BE2C (cell line): ENCODE measurements around the gene HOXB6.

Experiments used
- DNase-seq: peaks from one replicate; pipeline ENCODE4 v3.0.0-alpha.2; 2020
- H3K27me3 ChIP-seq: fragments of 250-450 bp; sonication (Bioruptor Pico); 2 replicates; pipeline ENCODE4 v1.5.1; 2020; ENCODE audit warnings: mild to moderate bottlenecking
- H3K36me3 ChIP-seq: fragments of 250-450 bp; sonication (Bioruptor Pico); 2 replicates; pipeline ENCODE4 v1.5.1; 2020; ENCODE audit warnings: mild to moderate bottlenecking
- H3K4me1 ChIP-seq: fragments of 250-450 bp; sonication (Bioruptor Pico); 2 replicates; pipeline ENCODE4 v1.5.1; 2020
- H3K4me3 ChIP-seq: 2 replicates; pipeline ENCODE4 v1.5.1; 2011; ENCODE audit warnings: low read depth, low read length
- H3K9me3 ChIP-seq: fragments of 250-450 bp; sonication (Bioruptor Pico); 2 replicates; pipeline ENCODE4 v1.5.1; 2020
- TF ChIP-seq, protein P1 (sequence below): IDR thresholded peaks from 2 replicates; pipeline ENCODE4 v1.5.1; 2012; ENCODE audit warnings: mild to moderate bottlenecking, low read depth, low read length

Gene HOXB6

GRCh38 chr17:48575066-48575582 is 29.7 kb downstream of the HOXB6 start:
- Histone ChIP-seq H3K27me3 (peaks cover 96% of the 10 kb centered on the region), H3K4me3 (no peak overlapping the region), H3K9me3 (no peaks in the 10 kb centered on the region), H3K36me3 (no peaks in the 10 kb centered on the region), H3K4me1 (no peaks in the 10 kb centered on the region)
- no peak for DNase-seq
- TF ChIP-seq, protein P1, sequence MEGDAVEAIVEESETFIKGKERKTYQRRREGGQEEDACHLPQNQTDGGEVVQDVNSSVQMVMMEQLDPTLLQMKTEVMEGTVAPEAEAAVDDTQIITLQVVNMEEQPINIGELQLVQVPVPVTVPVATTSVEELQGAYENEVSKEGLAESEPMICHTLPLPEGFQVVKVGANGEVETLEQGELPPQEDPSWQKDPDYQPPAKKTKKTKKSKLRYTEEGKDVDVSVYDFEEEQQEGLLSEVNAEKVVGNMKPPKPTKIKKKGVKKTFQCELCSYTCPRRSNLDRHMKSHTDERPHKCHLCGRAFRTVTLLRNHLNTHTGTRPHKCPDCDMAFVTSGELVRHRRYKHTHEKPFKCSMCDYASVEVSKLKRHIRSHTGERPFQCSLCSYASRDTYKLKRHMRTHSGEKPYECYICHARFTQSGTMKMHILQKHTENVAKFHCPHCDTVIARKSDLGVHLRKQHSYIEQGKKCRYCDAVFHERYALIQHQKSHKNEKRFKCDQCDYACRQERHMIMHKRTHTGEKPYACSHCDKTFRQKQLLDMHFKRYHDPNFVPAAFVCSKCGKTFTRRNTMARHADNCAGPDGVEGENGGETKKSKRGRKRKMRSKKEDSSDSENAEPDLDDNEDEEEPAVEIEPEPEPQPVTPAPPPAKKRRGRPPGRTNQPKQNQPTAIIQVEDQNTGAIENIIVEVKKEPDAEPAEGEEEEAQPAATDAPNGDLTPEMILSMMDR, result no peak

DNA sequence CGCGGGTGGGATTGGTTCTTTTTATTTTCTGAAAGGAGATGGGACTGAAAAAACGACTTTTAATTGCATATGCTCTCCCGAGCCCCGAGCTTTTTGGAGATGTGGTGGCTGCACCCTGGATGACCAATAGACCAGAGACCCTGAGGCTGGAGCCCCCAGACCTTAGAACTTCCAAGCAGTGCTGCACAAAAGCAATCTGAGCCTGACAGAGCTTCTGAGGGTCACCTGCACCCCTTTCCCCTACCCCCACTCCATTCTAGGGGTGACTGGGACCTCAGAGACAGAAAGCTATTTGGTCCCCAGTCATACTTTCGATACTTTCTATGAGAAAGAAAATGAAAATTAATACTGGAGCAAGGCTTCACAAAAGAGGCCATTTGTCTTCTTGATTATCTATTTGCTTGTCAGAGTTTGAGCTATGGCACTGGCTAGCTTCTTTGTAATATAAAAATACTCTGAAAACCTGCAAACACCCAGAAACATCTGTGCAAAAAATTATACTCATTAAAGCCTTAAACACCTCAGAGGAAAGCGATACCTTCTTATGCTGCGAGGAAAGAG is 30.2 kb downstream of the HOXB6 start:
- Histone ChIP-seq H3K4me3 (no peak overlapping the region), H3K36me3 (no peaks in the 10 kb centered on the region), H3K27me3 (peaks cover 96% of the 10 kb centered on the region), H3K4me1 (no peaks in the 10 kb centered on the region), H3K9me3 (no peaks in the 10 kb centered on the region)
- DNase-seq, result no peak
- TF ChIP-seq, protein P1, result no peak

- Histone ChIP-seq H3K27me3 (peaks cover 98% of the 10 kb centered on the region), H3K4me3 (no peak overlapping the region)
Measured at GRCh38 chr17:48571826-48572417, 32.9 kb downstream of the HOXB6 start.

DNA sequence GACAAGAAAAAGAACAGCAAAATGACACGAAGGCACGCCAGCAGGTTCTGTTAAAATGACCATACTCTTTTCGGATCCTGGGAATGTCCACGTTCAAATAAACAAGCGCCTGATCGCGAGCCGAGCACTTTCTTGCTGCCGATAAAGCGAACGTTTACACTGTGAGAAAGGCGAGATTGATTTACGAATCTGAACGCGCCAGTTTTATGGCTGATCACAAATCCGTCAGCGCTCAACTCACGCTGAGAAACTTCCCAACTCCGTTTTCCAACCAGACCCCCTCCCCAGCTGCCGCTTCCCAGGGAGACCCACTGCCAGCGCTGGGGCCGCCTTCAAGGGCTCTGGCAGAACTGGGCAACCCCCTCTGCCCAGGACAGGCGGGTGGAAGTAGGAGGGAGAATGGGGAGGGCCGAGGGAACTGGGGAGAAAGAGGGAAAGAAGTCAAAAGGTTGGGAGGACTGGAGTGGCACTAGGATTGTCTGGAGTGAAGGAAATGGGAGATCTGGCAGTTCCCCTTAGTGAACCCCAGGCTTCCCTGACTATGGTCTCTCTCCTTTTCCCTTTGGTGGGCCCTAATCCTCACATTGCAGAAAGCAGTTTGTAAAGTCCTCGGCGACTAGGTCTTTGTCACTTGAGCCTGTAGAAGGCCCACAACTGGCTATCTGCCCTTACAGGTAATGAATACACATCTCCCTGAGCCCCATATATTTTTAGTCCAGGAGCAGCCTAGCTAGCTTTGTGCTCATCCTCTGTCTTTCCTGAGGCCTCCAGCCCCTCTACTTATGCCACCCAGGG is 33.6 kb downstream of the HOXB6 start:
- no peaks in the 10 kb centered on the region for H3K9me3 ChIP-seq
- TF ChIP-seq, protein P1, result no peak
- H3K4me1 ChIP-seq, result no peaks in the 10 kb centered on the region
- peaks cover 100% of the 10 kb centered on the region for H3K27me3 ChIP-seq
- no peak for DNase-seq
- no peak overlapping the region for H3K4me3 ChIP-seq
- H3K36me3 ChIP-seq, result no peaks in the 10 kb centered on the region

More at GRCh38 chr17:48571826-48572417, 32.9 kb downstream of the HOXB6 start:
- TF ChIP-seq, protein P1, result no peak
- H3K4me1 ChIP-seq, result no peaks in the 10 kb centered on the region
- no peaks in the 10 kb centered on the region for H3K36me3 ChIP-seq
- no peaks in the 10 kb centered on the region for H3K9me3 ChIP-seq
- DNase-seq, result no peak

- H3K4me3 ChIP-seq, result no peak overlapping the region
- H3K9me3 ChIP-seq, result no peaks in the 10 kb centered on the region
- no peaks in the 10 kb centered on the region for H3K4me1 ChIP-seq
- TF ChIP-seq, protein P1, result no peak
- no peaks in the 10 kb centered on the region for H3K36me3 ChIP-seq
- peaks cover 100% of the 10 kb centered on the region for H3K27me3 ChIP-seq
- DNase-seq, result no peak
Measured at GRCh38 chr17:48570325-48571023, 34.3 kb downstream of the HOXB6 start.
